ENCODE measurements around the gene SLC26A3.
"Not testable (repeated sequence)": the region's sequence is repeated elsewhere in the genome, so short reads cannot be mapped to it uniquely, and the experiment has no call there.

SLC26A3 gene

GRCh38 chr7:107803009-107803610 is at the start of gene SLC26A3:
TSS of gene SLC26A3 (minus strand) at chr7:107803223. CDS start at chr7:107794509, 8,714 bp downstream.
- TF ChIP-seq POLR2A (IDR thresholded peaks at IDR 0.05; ENCODE audit: low read depth, low read length) = no peak
- no peak for FAIRE-seq
- no peak for DNase-seq (ENCODE audit: insufficient read length, low spot score)

GRCh38 chr7:107850643-107851042 is 47.6 kb upstream of the SLC26A3 start:
- TF ChIP-seq POLR2A (IDR thresholded peaks at IDR 0.05; ENCODE audit: low read depth, low read length) = no peak
- no peak for FAIRE-seq
- no peak for DNase-seq (ENCODE audit: insufficient read length, low spot score)

- TF ChIP-seq POLR2A (IDR thresholded peaks at IDR 0.05; ENCODE audit: low read depth, low read length) = no peak
- no peak for DNase-seq (ENCODE audit: insufficient read length, low spot score)
- no peak for FAIRE-seq
These were observed 47.2 kb upstream of the SLC26A3 start for GRCh38 chr7:107850216-107850615.

- DNase-seq (ENCODE audit: insufficient read length, low spot score); FAIRE-seq: not testable (repeated sequence)
These were observed 45.2 kb upstream of the SLC26A3 start for GRCh38 chr7:107848211-107848610.

- not testable (repeated sequence) for DNase-seq (ENCODE audit: insufficient read length, low spot score); FAIRE-seq
These were observed 44.8 kb upstream of the SLC26A3 start for GRCh38 chr7:107847836-107848175.

GRCh38 chr7:107847168-107847835 is 44.3 kb upstream of the SLC26A3 start:
- no peak for TF ChIP-seq POLR2A (IDR thresholded peaks at IDR 0.05; ENCODE audit: low read depth, low read length)
- no peak for DNase-seq (ENCODE audit: insufficient read length, low spot score)
- no peak for FAIRE-seq

GRCh38 chr7:107846324-107846723 is 43.3 kb upstream of the SLC26A3 start:
- no peak for TF ChIP-seq POLR2A (IDR thresholded peaks at IDR 0.05; ENCODE audit: low read depth, low read length)
- DNase-seq (ENCODE audit: insufficient read length, low spot score) (no peak), FAIRE-seq (no peak)

GRCh38 chr7:107843184-107843583 is 40.2 kb upstream of the SLC26A3 start:
- FAIRE-seq = no peak
- TF ChIP-seq POLR2A (IDR thresholded peaks at IDR 0.05; ENCODE audit: low read depth, low read length) = no peak
- DNase-seq (ENCODE audit: insufficient read length, low spot score) = no peak

- no peak for TF ChIP-seq POLR2A (IDR thresholded peaks at IDR 0.05; ENCODE audit: low read depth, low read length)
- no peak for DNase-seq (ENCODE audit: insufficient read length, low spot score)
- no peak for FAIRE-seq
These were observed 39.2 kb upstream of the SLC26A3 start for GRCh38 chr7:107842213-107842612.

GRCh38 chr7:107838816-107839565 is 36.0 kb upstream of the SLC26A3 start:
- no peak for FAIRE-seq

GRCh38 chr7:107838024-107838601 is 35.1 kb upstream of the SLC26A3 start:
- DNase-seq (ENCODE audit: insufficient read length, low spot score) = no peak
- no peak for FAIRE-seq
- no peak for TF ChIP-seq POLR2A (IDR thresholded peaks at IDR 0.05; ENCODE audit: low read depth, low read length)

More at GRCh38 chr7:107838816-107839565, 36.0 kb upstream of the SLC26A3 start:
- TF ChIP-seq POLR2A (IDR thresholded peaks at IDR 0.05; ENCODE audit: low read depth, low read length) = no peak
- no peak for DNase-seq (ENCODE audit: insufficient read length, low spot score)

- DNase-seq (ENCODE audit: insufficient read length, low spot score) (no peak), FAIRE-seq (no peak)
- no peak for TF ChIP-seq POLR2A (IDR thresholded peaks at IDR 0.05; ENCODE audit: low read depth, low read length)
These were observed 34.1 kb upstream of the SLC26A3 start for GRCh38 chr7:107837145-107837512.

- FAIRE-seq (no peak), DNase-seq (ENCODE audit: insufficient read length, low spot score) (no peak)
- no peak for TF ChIP-seq POLR2A (IDR thresholded peaks at IDR 0.05; ENCODE audit: low read depth, low read length)
These were observed 33.5 kb upstream of the SLC26A3 start for GRCh38 chr7:107836237-107837144.

- TF ChIP-seq POLR2A (IDR thresholded peaks at IDR 0.05; ENCODE audit: low read depth, low read length) = no peak
- no peak for DNase-seq (ENCODE audit: insufficient read length, low spot score)
- FAIRE-seq = no peak
These were observed 31.4 kb upstream of the SLC26A3 start for GRCh38 chr7:107834401-107834800.
